ENCODE data around the gene LARGE1.

Gene LARGE1

GRCh38 chr22:33450756-33451155 is 469.5 kb downstream of the LARGE1 start:
- H3K4me3 ChIP-seq (ENCODE audit: low read depth, low read length), result no peak overlapping the region
- H3K27ac ChIP-seq (ENCODE audit: low read depth, low read length), result no peak overlapping the region
- no peak overlapping the region for H3K23ac ChIP-seq (ENCODE audit: low read length)
- H2BK120ac ChIP-seq (ENCODE audit: insufficient read depth, low read length, poor library complexity), result no peak overlapping the region
- no peak overlapping the region for H4K12ac ChIP-seq (ENCODE audit: low read depth, low read length)
- H2BK5ac ChIP-seq (ENCODE audit: low read depth, low read length, poor library complexity), result no peak overlapping the region
- DNase-seq, result no peak
- H4K91ac ChIP-seq (ENCODE audit: low read depth, low read length), result no peak overlapping the region
- H3K4ac ChIP-seq (ENCODE audit: low read depth, low read length), result no peak overlapping the region
- H3K79me1 ChIP-seq (ENCODE audit: low read length), result no peaks in the 10 kb centered on the region
- no peak overlapping the region for H2AFZ ChIP-seq (ENCODE audit: insufficient read depth, low read length, poor library complexity)
- no CpG with 5 or more reads among the region's 6 CpGs for WGBS (ENCODE audit: extremely low coverage, insufficient coverage, insufficient read length)
- H3K79me2 ChIP-seq (ENCODE audit: control insufficient read depth, insufficient read depth, low read length, poor library complexity), result no peaks in the 10 kb centered on the region
- H3K9me3 ChIP-seq (ENCODE audit: insufficient read depth, low read depth, low read length), result no peaks in the 10 kb centered on the region
- no peak overlapping the region for H3K18ac ChIP-seq (ENCODE audit: low read length)
- H3K4me1 ChIP-seq (ENCODE audit: control insufficient read depth in 1 of 2, insufficient read depth in 2 of 2, low read length in 2 of 2), result no peaks in the 10 kb centered on the region
- no peak overlapping the region for H3K14ac ChIP-seq (ENCODE audit: low read length)
- no peaks in the 10 kb centered on the region for H3K36me3 ChIP-seq (ENCODE audit: control insufficient read depth in 1 of 2, insufficient read depth in 2 of 2, low read length in 2 of 2)
- H3K4me2 ChIP-seq (ENCODE audit: low read length), result no peak overlapping the region
- no peak overlapping the region for H2BK12ac ChIP-seq (ENCODE audit: low read length)
- no peaks in the 10 kb centered on the region for H3K27me3 ChIP-seq (ENCODE audit: insufficient read depth, low read length)
- H3K9ac ChIP-seq (ENCODE audit: low read length), result no peak overlapping the region
- no peak overlapping the region for H4K8ac ChIP-seq (ENCODE audit: low read depth, low read length)
- no peak overlapping the region for H2AK5ac ChIP-seq (ENCODE audit: low read length)

GRCh38 chr22:33447733-33448132 is 472.5 kb downstream of the LARGE1 start:
- Histone ChIP-seq H4K8ac (ENCODE audit: low read depth, low read length) (no peak overlapping the region), H3K27me3 (ENCODE audit: insufficient read depth, low read length) (no peaks in the 10 kb centered on the region), H3K4me3 (ENCODE audit: low read depth, low read length) (no peak overlapping the region), H3K14ac (ENCODE audit: low read length) (no peak overlapping the region), H3K4ac (ENCODE audit: low read depth, low read length) (no peak overlapping the region), H3K79me1 (ENCODE audit: low read length) (no peaks in the 10 kb centered on the region), H2BK12ac (ENCODE audit: low read length) (no peak overlapping the region), H2AFZ (ENCODE audit: insufficient read depth, low read length, poor library complexity) (no peak overlapping the region), H3K18ac (ENCODE audit: low read length) (no peak overlapping the region), H3K4me2 (ENCODE audit: low read length) (no peak overlapping the region), H2BK120ac (ENCODE audit: insufficient read depth, low read length, poor library complexity) (no peak overlapping the region), H4K91ac (ENCODE audit: low read depth, low read length) (no peak overlapping the region), H3K9ac (ENCODE audit: low read length) (no peak overlapping the region), H3K23ac (ENCODE audit: low read length) (no peak overlapping the region), H3K79me2 (ENCODE audit: control insufficient read depth, insufficient read depth, low read length, poor library complexity) (no peaks in the 10 kb centered on the region), H2BK5ac (ENCODE audit: low read depth, low read length, poor library complexity) (no peak overlapping the region), H3K27ac (ENCODE audit: low read depth, low read length) (no peak overlapping the region), H3K36me3 (ENCODE audit: control insufficient read depth in 1 of 2, insufficient read depth in 2 of 2, low read length in 2 of 2) (no peaks in the 10 kb centered on the region), H3K9me3 (ENCODE audit: insufficient read depth, low read depth, low read length) (no peaks in the 10 kb centered on the region), H3K4me1 (ENCODE audit: control insufficient read depth in 1 of 2, insufficient read depth in 2 of 2, low read length in 2 of 2) (no peaks in the 10 kb centered on the region), H2AK5ac (ENCODE audit: low read length) (no peak overlapping the region), H4K12ac (ENCODE audit: low read depth, low read length) (no peak overlapping the region)
- no peak for DNase-seq
- WGBS (ENCODE audit: extremely low coverage, insufficient coverage, insufficient read length), result no CpG with 5 or more reads among the region's 5 CpGs

GRCh38 chr22:33443683-33444082 is 476.6 kb downstream of the LARGE1 start:
- no peak overlapping the region for H4K91ac ChIP-seq (ENCODE audit: low read depth, low read length)

GRCh38 chr22:33440756-33441155 is 479.5 kb downstream of the LARGE1 start:
- no peak overlapping the region for H2BK12ac ChIP-seq (ENCODE audit: low read length)
- no peaks in the 10 kb centered on the region for H3K79me1 ChIP-seq (ENCODE audit: low read length)
- H3K36me3 ChIP-seq (ENCODE audit: control insufficient read depth in 1 of 2, insufficient read depth in 2 of 2, low read length in 2 of 2), result no peaks in the 10 kb centered on the region
- H3K4me2 ChIP-seq (ENCODE audit: low read length), result no peak overlapping the region
- no peak overlapping the region for H2BK120ac ChIP-seq (ENCODE audit: insufficient read depth, low read length, poor library complexity)
- no peak overlapping the region for H3K23ac ChIP-seq (ENCODE audit: low read length)
- no peak overlapping the region for H2AFZ ChIP-seq (ENCODE audit: insufficient read depth, low read length, poor library complexity)
- H3K79me2 ChIP-seq (ENCODE audit: control insufficient read depth, insufficient read depth, low read length, poor library complexity), result no peaks in the 10 kb centered on the region
- no peak overlapping the region for H3K9ac ChIP-seq (ENCODE audit: low read length)
- H3K9me3 ChIP-seq (ENCODE audit: insufficient read depth, low read depth, low read length), result no peaks in the 10 kb centered on the region
- no peak overlapping the region for H2BK5ac ChIP-seq (ENCODE audit: low read depth, low read length, poor library complexity)
- no peak overlapping the region for H2AK5ac ChIP-seq (ENCODE audit: low read length)
- H3K4me3 ChIP-seq (ENCODE audit: low read depth, low read length), result no peak overlapping the region
- no peak overlapping the region for H4K8ac ChIP-seq (ENCODE audit: low read depth, low read length)
- H3K14ac ChIP-seq (ENCODE audit: low read length), result no peak overlapping the region
- H3K27me3 ChIP-seq (ENCODE audit: insufficient read depth, low read length), result no peaks in the 10 kb centered on the region
- no peak overlapping the region for H4K91ac ChIP-seq (ENCODE audit: low read depth, low read length)
- no peaks in the 10 kb centered on the region for H3K4me1 ChIP-seq (ENCODE audit: control insufficient read depth in 1 of 2, insufficient read depth in 2 of 2, low read length in 2 of 2)
- no peak for DNase-seq
- no peak overlapping the region for H4K12ac ChIP-seq (ENCODE audit: low read depth, low read length)
- no peak overlapping the region for H3K18ac ChIP-seq (ENCODE audit: low read length)
- H3K4ac ChIP-seq (ENCODE audit: low read depth, low read length), result no peak overlapping the region
- no CpG with 5 or more reads among the region's 4 CpGs for WGBS (ENCODE audit: extremely low coverage, insufficient coverage, insufficient read length)
- no peak overlapping the region for H3K27ac ChIP-seq (ENCODE audit: low read depth, low read length)

More at GRCh38 chr22:33443683-33444082, 476.6 kb downstream of the LARGE1 start:
- no peak overlapping the region for H3K23ac ChIP-seq (ENCODE audit: low read length)
- H4K12ac ChIP-seq (ENCODE audit: low read depth, low read length), result no peak overlapping the region
- H3K4ac ChIP-seq (ENCODE audit: low read depth, low read length), result no peak overlapping the region
- H3K9me3 ChIP-seq (ENCODE audit: insufficient read depth, low read depth, low read length), result no peaks in the 10 kb centered on the region
- no peak overlapping the region for H3K14ac ChIP-seq (ENCODE audit: low read length)
- no peak overlapping the region for H2BK12ac ChIP-seq (ENCODE audit: low read length)
- H3K36me3 ChIP-seq (ENCODE audit: control insufficient read depth in 1 of 2, insufficient read depth in 2 of 2, low read length in 2 of 2), result no peaks in the 10 kb centered on the region
- no peak overlapping the region for H2BK120ac ChIP-seq (ENCODE audit: insufficient read depth, low read length, poor library complexity)
- no peak overlapping the region for H3K9ac ChIP-seq (ENCODE audit: low read length)
- no peak overlapping the region for H3K4me2 ChIP-seq (ENCODE audit: low read length)
- H3K79me2 ChIP-seq (ENCODE audit: control insufficient read depth, insufficient read depth, low read length, poor library complexity), result no peaks in the 10 kb centered on the region
- no peaks in the 10 kb centered on the region for H3K79me1 ChIP-seq (ENCODE audit: low read length)
- no peak overlapping the region for H3K18ac ChIP-seq (ENCODE audit: low read length)
- H3K27ac ChIP-seq (ENCODE audit: low read depth, low read length), result no peak overlapping the region
- no CpG with 5 or more reads among the region's 6 CpGs for WGBS (ENCODE audit: extremely low coverage, insufficient coverage, insufficient read length)
- H3K4me1 ChIP-seq (ENCODE audit: control insufficient read depth in 1 of 2, insufficient read depth in 2 of 2, low read length in 2 of 2), result no peaks in the 10 kb centered on the region
- no peak overlapping the region for H4K8ac ChIP-seq (ENCODE audit: low read depth, low read length)
- H3K27me3 ChIP-seq (ENCODE audit: insufficient read depth, low read length), result no peaks in the 10 kb centered on the region
- H2AFZ ChIP-seq (ENCODE audit: insufficient read depth, low read length, poor library complexity), result no peak overlapping the region
- H2AK5ac ChIP-seq (ENCODE audit: low read length), result no peak overlapping the region
- no peak overlapping the region for H2BK5ac ChIP-seq (ENCODE audit: low read depth, low read length, poor library complexity)
- H3K4me3 ChIP-seq (ENCODE audit: low read depth, low read length), result no peak overlapping the region
- no peak for DNase-seq
